Skin of body (tissue), 3 donors: ENCODE measurements around the gene PHPT1. TPM values are rescaled to one million over a fixed set of nuclear protein-coding genes. Genes with fewer than 3 reads are reported as not detected.
"Not testable (repeated sequence)": the region's sequence is repeated elsewhere in the genome, so short reads cannot be mapped to it uniquely, and the experiment has no call there.

Experiments
- DNase-seq: peaks from one replicate; lab custom pipeline; 2025; lab: John Stamatoyannopoulos, UW
- small RNA-seq: library from RNA; depleted of rRNA; stranded (forward); fragments of <200 nt; gene quantifications from one replicate; pipeline ENCODE3, GENCODE V24; 2014; ENCODE audit warnings: low replicate concordance
- total RNA-seq: library from RNA; depleted of rRNA; stranded (reverse); fragments of >200 nt; gene quantifications from one replicate; pipeline ENCODE4 v1.2.3, GENCODE V29; 2014

The PHPT1 gene
- total RNA-seq, 1 donor from 2014 or later: 70.4 TPM

- DNase-seq: not testable (repeated sequence)
Observed at GRCh38 chr9:136883670-136884069, 34.5 kb downstream of the PHPT1 start.

DNA sequence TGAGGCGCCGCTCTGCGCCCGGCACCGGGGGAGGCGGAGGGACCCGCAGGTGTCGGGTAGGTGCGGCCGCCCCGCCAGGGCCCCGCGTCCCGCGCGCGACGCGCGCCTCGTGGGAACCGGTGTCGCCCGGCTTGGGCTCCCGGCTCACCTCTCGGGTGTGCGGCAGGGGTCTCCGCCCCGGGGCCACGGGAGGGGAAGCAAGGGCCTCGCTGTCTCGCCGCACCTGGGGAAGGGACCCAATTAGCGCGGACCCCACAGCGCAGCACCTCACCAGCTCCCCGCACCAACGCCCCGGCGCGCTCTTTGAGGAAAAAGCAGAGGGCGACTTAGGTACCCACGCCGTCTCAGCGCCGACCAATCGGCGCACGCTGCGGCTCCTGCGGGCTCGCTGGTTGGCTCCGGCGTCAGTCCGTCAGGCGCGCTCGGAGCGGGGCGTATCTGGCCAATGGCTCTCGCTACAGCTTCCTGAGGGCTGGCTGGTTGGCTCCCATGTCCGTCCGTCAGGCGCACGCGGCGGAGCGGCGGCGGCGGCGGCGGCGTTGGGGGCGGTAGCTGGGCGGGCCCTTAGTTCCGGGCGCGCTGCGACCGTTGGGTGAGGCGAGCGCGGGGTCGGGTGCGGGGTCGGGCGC, 36.9 kb downstream of the PHPT1 start, which contains the start of gene TRAF2:
TRAF2 (plus strand) TSS at position 567 of the 629 bp plus-strand sequence. CDS start 12,225 bp downstream, outside the sequence.
- peak; percentile 96 for DNase-seq

- no peak for DNase-seq
Observed at GRCh38 chr9:136886610-136887597, 37.7 kb downstream of the PHPT1 start.

- DNase-seq: no peak
Observed at GRCh38 chr9:136888454-136888853, 39.2 kb downstream of the PHPT1 start.

- DNase-seq: no peak
Observed at GRCh38 chr9:136889858-136890257, 40.6 kb downstream of the PHPT1 start.

GRCh38 chr9:136890661-136891060, 41.5 kb downstream of the PHPT1 start:
- DNase-seq: no peak

DNA sequence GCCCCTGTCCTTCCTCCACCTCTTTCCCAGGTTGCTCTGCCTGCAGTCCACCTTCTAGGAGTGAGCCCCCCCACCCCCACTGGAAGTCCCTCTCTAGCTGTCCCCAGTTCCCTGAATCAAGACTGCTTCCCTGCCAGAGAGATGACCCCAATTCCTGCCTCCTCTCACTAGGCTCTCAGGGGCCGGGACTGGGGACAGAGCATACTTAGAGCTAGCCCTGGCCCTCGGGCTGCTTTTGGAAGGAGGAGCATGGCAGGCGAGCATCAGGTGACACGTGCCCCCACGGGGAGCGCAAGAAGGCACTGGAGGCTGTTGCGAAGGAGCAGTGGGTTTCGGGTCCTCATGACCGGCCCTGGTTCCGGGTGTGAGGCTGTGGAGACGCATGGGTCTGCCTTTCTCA, 46.8 kb downstream of the PHPT1 start:
- no peak for DNase-seq

DNA sequence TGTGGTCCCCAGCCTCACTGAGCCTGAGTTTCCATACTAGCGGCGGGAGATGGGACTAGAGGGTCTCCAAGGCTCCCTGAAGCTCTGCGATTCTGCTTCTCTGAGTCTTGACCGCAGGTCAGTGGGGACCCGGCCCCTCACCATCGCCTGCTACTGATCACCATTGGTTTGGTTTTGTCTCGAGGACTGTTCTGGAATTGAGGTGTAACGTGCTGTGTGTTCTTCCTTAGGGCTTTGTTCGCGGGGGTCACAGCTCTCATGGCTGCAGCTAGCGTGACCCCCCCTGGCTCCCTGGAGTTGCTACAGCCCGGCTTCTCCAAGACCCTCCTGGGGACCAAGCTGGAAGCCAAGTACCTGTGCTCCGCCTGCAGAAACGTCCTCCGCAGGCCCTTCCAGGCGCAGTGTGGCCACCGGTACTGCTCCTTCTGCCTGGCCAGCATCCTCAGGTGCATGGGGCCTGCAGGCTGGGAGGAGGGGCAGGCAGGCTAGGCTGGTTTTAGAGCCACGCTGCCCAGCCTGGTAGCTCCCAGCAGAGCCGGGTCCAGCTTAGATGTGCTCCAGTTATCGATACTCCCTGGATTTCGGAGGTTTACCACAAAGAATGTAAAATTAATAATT, 49.4 kb downstream of the PHPT1 start:
- DNase-seq: no peak

GRCh38 chr9:136899196-136899595, 50.0 kb downstream of the PHPT1 start:
- DNase-seq: no peak

- no peak for DNase-seq
Observed at GRCh38 chr9:136900556-136900955, 51.3 kb downstream of the PHPT1 start.

Small RNA genes within 50 kb of the gene (small RNA-seq; reads per million reads assigned to genes)
- gene AL355987.2: not detected
- gene MIR4292: not detected
- not detected for gene MIR4479

Other genes starting within 250 kb of the PHPT1 start
- 29.0 TPM for gene EGFL7, start 186.5 kb upstream of the PHPT1 start, total RNA-seq
- gene AGPAT2, start 162.0 kb upstream of the PHPT1 start, total RNA-seq: 45.4 TPM
- gene DIPK1B, start 136.8 kb upstream of the PHPT1 start, total RNA-seq: 7.0 TPM
- not detected for gene LCN10, start 106.5 kb upstream of the PHPT1 start, total RNA-seq
- gene LCN6, start 100.9 kb upstream of the PHPT1 start, total RNA-seq: not detected
- gene LCN8, start 91.2 kb upstream of the PHPT1 start, total RNA-seq: 0.20 TPM
- gene LCN15, start 84.9 kb upstream of the PHPT1 start, total RNA-seq: not detected
- gene TMEM141, start 58.1 kb upstream of the PHPT1 start, total RNA-seq: 31.9 TPM
- 0.59 TPM for gene CCDC183, start 53.1 kb upstream of the PHPT1 start, total RNA-seq
- gene RABL6, start 41.5 kb upstream of the PHPT1 start, total RNA-seq: 28.0 TPM
- gene AJM1, start 6.9 kb upstream of the PHPT1 start, total RNA-seq: 0.79 TPM
- 2.5 TPM for gene MAMDC4, start 2.9 kb downstream of the PHPT1 start, total RNA-seq
- gene EDF1, start 16.9 kb downstream of the PHPT1 start, total RNA-seq: 165 TPM
- gene TRAF2, start 37.1 kb downstream of the PHPT1 start, total RNA-seq: 7.8 TPM
- gene FBXW5, start 95.3 kb downstream of the PHPT1 start, total RNA-seq: 38.8 TPM
- gene C8G, start 95.8 kb downstream of the PHPT1 start, total RNA-seq: not detected
- not detected for gene LCN12, start 102.9 kb downstream of the PHPT1 start, total RNA-seq
- 15.3 TPM for gene PTGDS, start 128.1 kb downstream of the PHPT1 start, total RNA-seq
- gene LCNL1, start 133.6 kb downstream of the PHPT1 start, total RNA-seq: 0.20 TPM
- 13.0 TPM for gene PAXX, start 143.0 kb downstream of the PHPT1 start, total RNA-seq
- 12.7 TPM for gene CLIC3, start 147.2 kb downstream of the PHPT1 start, total RNA-seq
- gene ABCA2, start 178.8 kb downstream of the PHPT1 start, total RNA-seq: 13.6 TPM
- 0.39 TPM for gene FUT7, start 182.7 kb downstream of the PHPT1 start, total RNA-seq
- 15.4 TPM for gene NPDC1, start 196.8 kb downstream of the PHPT1 start, total RNA-seq
- 8.0 TPM for gene ENTPD2, start 204.7 kb downstream of the PHPT1 start, total RNA-seq
- 5.8 TPM for gene SAPCD2, start 221.1 kb downstream of the PHPT1 start, total RNA-seq
- 5.4 TPM for gene UAP1L1, start 228.1 kb downstream of the PHPT1 start, total RNA-seq
- 39.5 TPM for gene MAN1B1, start 237.6 kb downstream of the PHPT1 start, total RNA-seq